Measurements from ENCODE around the gene SCFD1. TPM values are rescaled to one million over a fixed set of nuclear protein-coding genes. Genes with fewer than 3 reads are reported as not detected.

Gene SCFD1
- total RNA-seq, 4 donors from 2014 or later: 43.4 to 128 (median 84.3) TPM

DNA sequence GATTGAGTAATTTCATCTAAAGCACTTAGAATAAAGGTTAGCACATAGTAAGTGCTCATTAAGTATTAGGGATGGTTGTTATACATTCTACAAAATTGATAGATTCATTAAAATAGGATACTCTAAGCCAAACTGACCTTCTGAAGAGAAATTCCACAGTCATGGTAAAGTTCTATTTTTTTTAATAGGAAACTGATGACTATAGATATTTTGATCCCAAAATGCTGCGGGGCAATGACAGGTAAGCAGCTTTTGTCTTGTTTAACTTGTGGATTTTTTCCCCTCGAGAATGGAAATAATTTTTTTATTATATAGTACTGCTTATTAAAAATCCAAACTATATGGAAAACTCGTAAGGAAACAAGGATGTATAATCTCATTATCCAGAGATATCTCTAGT is 97.0 kb downstream of the SCFD1 start:
- intact Hi-C loops (cut with DNase I; ENCODE audit: low total_unique reads): no loop called here
- H3K9me3 ChIP-seq: no peaks in the 10 kb centered on the region
- TF ChIP-seq, protein P1, sequence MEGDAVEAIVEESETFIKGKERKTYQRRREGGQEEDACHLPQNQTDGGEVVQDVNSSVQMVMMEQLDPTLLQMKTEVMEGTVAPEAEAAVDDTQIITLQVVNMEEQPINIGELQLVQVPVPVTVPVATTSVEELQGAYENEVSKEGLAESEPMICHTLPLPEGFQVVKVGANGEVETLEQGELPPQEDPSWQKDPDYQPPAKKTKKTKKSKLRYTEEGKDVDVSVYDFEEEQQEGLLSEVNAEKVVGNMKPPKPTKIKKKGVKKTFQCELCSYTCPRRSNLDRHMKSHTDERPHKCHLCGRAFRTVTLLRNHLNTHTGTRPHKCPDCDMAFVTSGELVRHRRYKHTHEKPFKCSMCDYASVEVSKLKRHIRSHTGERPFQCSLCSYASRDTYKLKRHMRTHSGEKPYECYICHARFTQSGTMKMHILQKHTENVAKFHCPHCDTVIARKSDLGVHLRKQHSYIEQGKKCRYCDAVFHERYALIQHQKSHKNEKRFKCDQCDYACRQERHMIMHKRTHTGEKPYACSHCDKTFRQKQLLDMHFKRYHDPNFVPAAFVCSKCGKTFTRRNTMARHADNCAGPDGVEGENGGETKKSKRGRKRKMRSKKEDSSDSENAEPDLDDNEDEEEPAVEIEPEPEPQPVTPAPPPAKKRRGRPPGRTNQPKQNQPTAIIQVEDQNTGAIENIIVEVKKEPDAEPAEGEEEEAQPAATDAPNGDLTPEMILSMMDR (IDR thresholded peaks at IDR 0.05): no peak
- no peak for TF ChIP-seq POLR2AphosphoS5 (IDR thresholded peaks at IDR 0.05)
- TF ChIP-seq EP300 (IDR thresholded peaks at IDR 0.05; ENCODE audit: low read depth): no peak
- TF ChIP-seq POLR2A (IDR thresholded peaks at IDR 0.05): no peak
- H3K27ac ChIP-seq: no peak overlapping the region
- H3K4me1 ChIP-seq: no peaks in the 10 kb centered on the region
- H3K27me3 ChIP-seq: no peaks in the 10 kb centered on the region
- in situ Hi-C loops (cut with MboI; ENCODE audit: low pct_ligation_motif_present in 1 of 4, low pct_unique_long_range_greater_than_20kb in 1 of 4, low sequenced_read_pairs in 3 of 4): no loop called here
- DNase-seq: no peak
- 96 to 97% methylated on average over 3 of the region's 3 CpGs for WGBS, 2 donors (ENCODE audit: low coverage in 1 of 2)
- H3K4me3 ChIP-seq: no peak overlapping the region
- peaks cover 0 to 11% (median 3%) of the 10 kb centered on the region in 4 donors for H3K36me3 ChIP-seq

DNA sequence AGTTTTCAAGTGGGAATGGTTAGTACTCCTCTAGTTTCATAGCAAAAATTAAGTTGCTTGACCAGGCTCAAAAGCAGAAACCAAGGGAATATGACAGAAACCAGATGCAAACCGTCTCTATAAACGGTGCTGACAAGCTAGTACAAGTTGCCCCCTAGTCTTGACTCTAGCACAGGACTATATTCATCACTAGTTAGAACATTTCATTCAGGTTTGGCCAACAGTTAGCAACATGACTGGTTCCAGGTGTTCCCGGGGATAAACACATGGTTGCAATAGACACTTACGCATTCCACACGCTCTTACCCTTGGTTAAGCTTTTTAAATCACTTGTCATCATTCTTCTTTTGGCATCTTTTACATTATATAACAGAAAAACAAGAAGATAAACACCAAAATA is 103.6 kb downstream of the SCFD1 start:
- intact Hi-C loops (cut with DNase I; ENCODE audit: low total_unique reads): no loop called here
- in situ Hi-C loops (cut with MboI; ENCODE audit: low pct_ligation_motif_present in 1 of 4, low pct_unique_long_range_greater_than_20kb in 1 of 4, low sequenced_read_pairs in 3 of 4): no loop called here
- Histone ChIP-seq H3K36me3 (peaks cover 0 to 30% (median 6%) of the 10 kb centered on the region in 4 donors), H3K27ac (peak overlapping the region in 2 of 4 donors; percentile 0 to 12), H3K4me3 (no peak overlapping the region), H3K4me1 (peaks cover 0 to 8% (median 2%) of the 10 kb centered on the region in 4 donors), H3K27me3 (no peaks in the 10 kb centered on the region), H3K9me3 (no peaks in the 10 kb centered on the region)
- 64 to 82% methylated on average over 4 to 5 of the region's 5 CpGs for WGBS, 2 donors (ENCODE audit: low coverage in 1 of 2)
- DNase-seq: no peak
- TF ChIP-seq POLR2AphosphoS5 (IDR thresholded peaks at IDR 0.05): peak; percentile 22 to 79 (median 66)
- TF ChIP-seq EP300 (IDR thresholded peaks at IDR 0.05; ENCODE audit: low read depth): peak; percentile 46
- no peak for TF ChIP-seq POLR2A (IDR thresholded peaks at IDR 0.05)
- TF ChIP-seq, protein P1 (IDR thresholded peaks at IDR 0.05): no peak

DNA sequence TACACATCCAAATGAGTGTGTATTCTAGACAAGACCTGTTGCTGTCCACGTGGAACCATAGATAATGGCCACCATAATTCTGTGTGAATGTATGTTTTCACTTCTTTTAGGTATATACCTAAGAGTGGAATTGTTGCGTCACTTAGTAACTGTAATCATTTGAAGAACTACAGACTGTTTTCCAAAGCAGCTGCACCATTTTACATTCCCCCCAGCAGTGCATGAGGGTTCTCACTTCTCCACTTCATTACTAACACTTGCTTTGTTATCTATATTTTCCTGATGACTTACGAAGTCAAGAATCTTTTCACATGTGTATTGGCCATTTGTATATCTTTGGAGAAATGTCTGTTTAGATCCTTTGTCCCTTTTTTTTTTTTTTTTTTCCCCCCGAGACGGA is 106.4 kb downstream of the SCFD1 start:
- no peaks in the 10 kb centered on the region for H3K27me3 ChIP-seq
- H3K4me1 ChIP-seq: peaks cover 0 to 8% (median 2%) of the 10 kb centered on the region in 4 donors
- peaks cover 0 to 22% (median 3%) of the 10 kb centered on the region in 4 donors for H3K36me3 ChIP-seq
- H3K9me3 ChIP-seq: no peaks in the 10 kb centered on the region
- H3K4me3 ChIP-seq: no peak overlapping the region
- intact Hi-C loops (cut with DNase I; ENCODE audit: low total_unique reads) (no loop called here), in situ Hi-C loops (cut with MboI; ENCODE audit: low pct_ligation_motif_present in 1 of 4, low pct_unique_long_range_greater_than_20kb in 1 of 4, low sequenced_read_pairs in 3 of 4) (no loop called here)
- H3K27ac ChIP-seq: no peak overlapping the region
- 92 to 94% methylated on average over 2 to 5 of the region's 5 CpGs for WGBS, 2 donors (ENCODE audit: low coverage in 1 of 2)
- DNase-seq: no peak
- TF ChIP-seq POLR2A (IDR thresholded peaks at IDR 0.05) (no peak), POLR2AphosphoS5 (IDR thresholded peaks at IDR 0.05) (no peak), EP300 (IDR thresholded peaks at IDR 0.05; ENCODE audit: low read depth) (no peak)
- TF ChIP-seq, protein P1 (IDR thresholded peaks at IDR 0.05): no peak

DNA sequence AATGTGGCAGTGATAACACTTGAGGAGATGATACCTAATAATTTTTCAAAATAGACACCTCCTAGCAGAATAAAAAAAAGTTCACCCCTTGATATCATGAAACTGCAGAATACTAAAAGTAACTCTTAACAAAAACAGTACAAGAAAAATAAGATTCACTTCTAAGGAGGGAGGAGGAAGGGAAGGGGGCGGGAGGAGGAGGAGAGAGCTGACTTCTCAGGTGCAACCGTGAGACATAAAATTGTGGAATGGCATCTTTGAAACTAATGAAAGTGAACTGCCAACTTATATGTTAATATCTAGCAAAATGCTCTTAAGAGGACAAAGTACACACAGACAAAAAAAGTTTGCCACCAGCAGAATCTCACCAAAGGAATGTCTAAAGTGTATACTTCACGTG is 115.8 kb downstream of the SCFD1 start:
- Histone ChIP-seq H3K27me3 (no peaks in the 10 kb centered on the region), H3K4me1 (no peaks in the 10 kb centered on the region), H3K27ac (no peak overlapping the region), H3K36me3 (peaks cover 0 to 31% (median 10%) of the 10 kb centered on the region in 4 donors), H3K9me3 (no peaks in the 10 kb centered on the region), H3K4me3 (no peak overlapping the region)
- intact Hi-C loops (cut with DNase I; ENCODE audit: low total_unique reads) (no loop called here), in situ Hi-C loops (cut with MboI; ENCODE audit: low pct_ligation_motif_present in 1 of 4, low pct_unique_long_range_greater_than_20kb in 1 of 4, low sequenced_read_pairs in 3 of 4) (no loop called here)
- TF ChIP-seq, protein P1 (IDR thresholded peaks at IDR 0.05): no peak
- TF ChIP-seq POLR2A (IDR thresholded peaks at IDR 0.05): no peak
- no peak for TF ChIP-seq EP300 (IDR thresholded peaks at IDR 0.05; ENCODE audit: low read depth)
- no peak for TF ChIP-seq POLR2AphosphoS5 (IDR thresholded peaks at IDR 0.05)
- no peak for DNase-seq
- WGBS, 2 donors (ENCODE audit: low coverage in 1 of 2): 35 to 75% methylated on average over 2 to 3 of the region's 3 CpGs

Data from transverse colon (tissue), 4 donors.